Neural progenitor cell (in vitro differentiated cells): Measurements from ENCODE around the gene JAK1.
"Not testable (repeated sequence)": the region's sequence is repeated elsewhere in the genome, so short reads cannot be mapped to it uniquely, and the experiment has no call there.

Source experiments
- EZH2 ChIP-seq: fragments of 200-600 bp; sonication (generic); IDR thresholded peaks from 2 replicates; pipeline ENCODE4 v1.6.1; 2017; ENCODE audit warnings: antibody characterized with exemption, mild to moderate bottlenecking, moderate library complexity
- EZH2phosphoT487 ChIP-seq: fragments of 200-600 bp; sonication (generic); IDR thresholded peaks from 2 replicates; pipeline ENCODE4 v1.6.1; 2017; ENCODE audit warnings: antibody characterized with exemption
- TF ChIP-seq, protein P1 (sequence below): fragments of 200-600 bp; sonication (generic); IDR thresholded peaks from 2 replicates; pipeline ENCODE4 v1.5.1; 2017; ENCODE audit warnings: antibody characterized with exemption, mild to moderate bottlenecking

DNA sequence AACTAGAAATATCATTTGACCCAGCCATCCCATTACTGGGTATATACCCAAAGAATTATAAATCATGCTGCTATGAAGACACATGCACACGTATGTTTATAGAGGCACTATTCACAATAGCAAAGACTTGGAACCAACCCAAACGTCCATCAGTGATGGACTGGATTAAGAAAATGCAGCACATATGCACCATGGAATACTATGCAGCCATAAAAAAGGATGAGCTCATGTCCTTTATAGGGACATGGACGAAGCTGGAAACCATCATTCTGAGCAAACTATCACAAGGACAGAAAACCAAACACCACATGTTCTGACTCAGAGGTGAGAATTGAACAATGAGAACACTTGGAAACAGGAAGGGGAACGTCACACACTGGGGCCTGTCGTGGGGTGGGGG, 149.0 kb downstream of the JAK1 start:
- TF ChIP-seq, protein P1, sequence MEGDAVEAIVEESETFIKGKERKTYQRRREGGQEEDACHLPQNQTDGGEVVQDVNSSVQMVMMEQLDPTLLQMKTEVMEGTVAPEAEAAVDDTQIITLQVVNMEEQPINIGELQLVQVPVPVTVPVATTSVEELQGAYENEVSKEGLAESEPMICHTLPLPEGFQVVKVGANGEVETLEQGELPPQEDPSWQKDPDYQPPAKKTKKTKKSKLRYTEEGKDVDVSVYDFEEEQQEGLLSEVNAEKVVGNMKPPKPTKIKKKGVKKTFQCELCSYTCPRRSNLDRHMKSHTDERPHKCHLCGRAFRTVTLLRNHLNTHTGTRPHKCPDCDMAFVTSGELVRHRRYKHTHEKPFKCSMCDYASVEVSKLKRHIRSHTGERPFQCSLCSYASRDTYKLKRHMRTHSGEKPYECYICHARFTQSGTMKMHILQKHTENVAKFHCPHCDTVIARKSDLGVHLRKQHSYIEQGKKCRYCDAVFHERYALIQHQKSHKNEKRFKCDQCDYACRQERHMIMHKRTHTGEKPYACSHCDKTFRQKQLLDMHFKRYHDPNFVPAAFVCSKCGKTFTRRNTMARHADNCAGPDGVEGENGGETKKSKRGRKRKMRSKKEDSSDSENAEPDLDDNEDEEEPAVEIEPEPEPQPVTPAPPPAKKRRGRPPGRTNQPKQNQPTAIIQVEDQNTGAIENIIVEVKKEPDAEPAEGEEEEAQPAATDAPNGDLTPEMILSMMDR = not testable (repeated sequence)
- TF ChIP-seq EZH2, EZH2phosphoT487: not testable (repeated sequence)
